Skin of body (tissue), 2 donors: ENCODE results near the gene FOXD1. TPM values are rescaled to one million over a fixed set of nuclear protein-coding genes. Genes with fewer than 3 reads are reported as not detected.
"Not testable (repeated sequence)": the region's sequence is repeated elsewhere in the genome, so short reads cannot be mapped to it uniquely, and the experiment has no call there.

Experiments
- DNase-seq: peaks from one replicate; lab custom pipeline; 2025; lab: John Stamatoyannopoulos, UW
- total RNA-seq: library from RNA; depleted of rRNA; stranded (reverse); fragments of >200 nt; gene quantifications from one replicate; pipeline ENCODE4 v1.2.3, GENCODE V29; 2014

FOXD1 gene
- total RNA-seq, 1 donor from 2014 or later = 1.4 TPM

GRCh38 chr5:73417303-73418034 lies 31.1 kb downstream of the FOXD1 start:
- DNase-seq = no peak

GRCh38 chr5:73415617-73416016 lies 33.0 kb downstream of the FOXD1 start:
- DNase-seq = no peak

- DNase-seq = no peak
Observed at GRCh38 chr5:73415171-73415570, 33.4 kb downstream of the FOXD1 start.

GRCh38 chr5:73412597-73412988 lies 36.0 kb downstream of the FOXD1 start:
- no peak for DNase-seq

- no peak for DNase-seq
Observed at GRCh38 chr5:73411936-73412596, 36.5 kb downstream of the FOXD1 start.

GRCh38 chr5:73409927-73410326 lies 38.6 kb downstream of the FOXD1 start:
- not testable (repeated sequence) for DNase-seq

GRCh38 chr5:73405691-73406090 lies 42.9 kb downstream of the FOXD1 start:
- DNase-seq = no peak

GRCh38 chr5:73399775-73400174 lies 48.8 kb downstream of the FOXD1 start:
- DNase-seq = peak; percentile 22

Other genes with a start within 250 kb of the FOXD1 start
- gene BTF3, start 49.7 kb upstream of the FOXD1 start, total RNA-seq = 355 TPM
- 33.8 TPM for gene ANKRA2, start 116.9 kb upstream of the FOXD1 start, total RNA-seq
- gene UTP15, start 117.0 kb upstream of the FOXD1 start, total RNA-seq = 19.6 TPM
- gene ARHGEF28, start 177.4 kb upstream of the FOXD1 start, total RNA-seq = 19.2 TPM